Right lobe of liver (tissue), 6 donors: Measurements from ENCODE around the gene CDH13. TPM values are rescaled to one million over a fixed set of nuclear protein-coding genes. Genes with fewer than 3 reads are reported as not detected.

Experiments
- ATAC-seq, 4 donors: fragments of 200-7000 bp; cut with Tn5 transposase; one replicate each; pipeline ENCODE4 v1.9.1; 2020; ENCODE audit warnings: mild to moderate bottlenecking in 4 of 4, moderate library complexity in 4 of 4
- DNase-seq, 3 donors: peaks; one replicate each; pipeline ENCODE4 v3.0.0-alpha.2; 2020
- H3K27ac ChIP-seq, 3 donors: fragments of 200-600 bp; one replicate each; pipeline ENCODE4 v1.8.0; 2022
- H3K27me3 ChIP-seq, 2 donors: fragments of 200-600 bp; one replicate each; pipeline ENCODE4 v1.8.0; 2022
- H3K36me3 ChIP-seq, 4 donors: fragments of 200-600 bp; sonication (generic) in 1 of 4; one replicate each; pipeline versions ENCODE4 v1.5.1 to v1.8.0; 2017 to 2022; ENCODE audit warnings: control low read depth in 1 of 4
- H3K4me1 ChIP-seq, 4 donors: fragments of 200-600 bp; sonication (generic) in 1 of 4; one replicate each; pipeline versions ENCODE4 v1.5.1 to v1.8.0; 2017 to 2022; ENCODE audit warnings: control low read depth in 1 of 4
- H3K4me3 ChIP-seq, 3 donors: fragments of 200-600 bp; one replicate each; pipeline ENCODE4 v1.8.0; 2022
- H3K9me3 ChIP-seq, 4 donors: fragments of 200-600 bp; sonication (generic) in 1 of 4; one replicate each; pipeline versions ENCODE4 v1.5.1 to v1.8.0; 2017 to 2022; ENCODE audit warnings: control low read depth in 1 of 4
- CTCF ChIP-seq, 4 donors: fragments of 200-600 bp in 3 of 4; fragments of 450-650 bp in 1 of 4; IDR thresholded peaks; one replicate each; pipeline versions ENCODE4 v1.5.1 to v1.8.0; 2016 to 2022; ENCODE audit warnings: antibody characterized with exemption in 4 of 4, mild to moderate bottlenecking in 2 of 4
- POLR2A ChIP-seq: fragments of 450-650 bp; IDR thresholded peaks from one replicate; pipeline ENCODE4 v1.6.1; 2017; ENCODE audit warnings: antibody characterized with exemption, mild to moderate bottlenecking
- WGBS: methylation state at CpG from one replicate; pipeline ENCODE4 v1.1.6; 2018; ENCODE audit warnings: low coverage, low lambda C conversion rate; ENCODE audit not compliant: insufficient coverage; ENCODE audit errors: missing lambda C conversion rate; 5-methylcytosine and 5-hydroxymethylcytosine counted together
- intact Hi-C, 2 donors: fragments of 100-400 bp; cut with DNase I; formaldehyde crosslinking; loops; one replicate each; pipeline versions ENCODE4 v1.11.2 to v1.14.1; 2022
- total RNA-seq, 6 experiments: library from RNA; depleted of rRNA in 2 of 6; stranded (reverse); fragments of >200 nt in 2 of 6; fragmentation: NEBNext Ultra II Directional in 3 of 6; extraction: Animal tissue kit (Norgen Biotek cat#: 25700) in 3 of 6; gene quantifications; one replicate each; pipeline versions ENCODE4 v1.1.0 to v1.2.4, GENCODE V29; 2016 to 2023
- donor health status: DM: no; HTN: yes; CAD: no.
- donor health status: DM: no; HTN: no; CAD: no.
- donor health status: DM: no; HTN: no; CAD: no.
- donor health status: DM: no; HTN: yes; CAD: no.
- donor health status: DM: no; HTN: yes; CAD: no.

CDH13 gene
- total RNA-seq, 6 experiments from 2014 or later, result 0.13 to 4.6 (median 0.49) TPM

GRCh38 chr16:83730812-83731211 is 1104.0 kb downstream of the CDH13 start:
- Histone ChIP-seq H3K4me1 (no peaks in the 10 kb centered on the region), H3K27me3 (no peaks in the 10 kb centered on the region), H3K4me3 (no peak overlapping the region), H3K9me3 (no peaks in the 10 kb centered on the region), H3K36me3 (no peaks in the 10 kb centered on the region), H3K27ac (no peak overlapping the region)
- 30% methylated on average over 2 of the region's 2 CpGs for WGBS
- ATAC-seq, result no peak
- no peak for DNase-seq
- intact Hi-C loops, result no loop called here
- TF ChIP-seq POLR2A (no peak), CTCF (IDR thresholded peaks at IDR 0.05) (no peak)

- Histone ChIP-seq H3K36me3 (no peaks in the 10 kb centered on the region), H3K4me3 (no peak overlapping the region), H3K27me3 (no peaks in the 10 kb centered on the region), H3K27ac (no peak overlapping the region), H3K9me3 (no peaks in the 10 kb centered on the region), H3K4me1 (no peaks in the 10 kb centered on the region)
- no peak for ATAC-seq
- DNase-seq, result no peak
- intact Hi-C loops, result no loop called here
- WGBS, result 67% methylated on average over 2 of the region's 2 CpGs
- TF ChIP-seq CTCF (IDR thresholded peaks at IDR 0.05) (no peak), POLR2A (no peak)
Measured at GRCh38 chr16:83732536-83732935, 1105.8 kb downstream of the CDH13 start.

- H3K27ac ChIP-seq, result no peak overlapping the region
- no peaks in the 10 kb centered on the region for H3K9me3 ChIP-seq
- ATAC-seq, result no peak
- 48% methylated on average over 3 of the region's 9 CpGs for WGBS
- H3K4me3 ChIP-seq, result no peak overlapping the region
- no peaks in the 10 kb centered on the region for H3K36me3 ChIP-seq
- H3K27me3 ChIP-seq, result no peaks in the 10 kb centered on the region
- DNase-seq, result no peak
- TF ChIP-seq CTCF (IDR thresholded peaks at IDR 0.05), result no peak
- intact Hi-C loops, result no loop called here
- no peaks in the 10 kb centered on the region for H3K4me1 ChIP-seq
Measured at GRCh38 chr16:83733301-83733700, 1106.5 kb downstream of the CDH13 start.

- no peaks in the 10 kb centered on the region for H3K36me3 ChIP-seq
- H3K4me1 ChIP-seq, result no peaks in the 10 kb centered on the region
- no peak overlapping the region for H3K27ac ChIP-seq
- DNase-seq, result no peak
- no peaks in the 10 kb centered on the region for H3K9me3 ChIP-seq
- no peak for TF ChIP-seq CTCF (IDR thresholded peaks at IDR 0.05)
- no peak for TF ChIP-seq POLR2A
- no peaks in the 10 kb centered on the region for H3K27me3 ChIP-seq
- ATAC-seq, result no peak
- WGBS, result 46% methylated on average over 4 of the region's 5 CpGs
- H3K4me3 ChIP-seq, result no peak overlapping the region
- intact Hi-C loops, result no loop called here
Measured at GRCh38 chr16:83734136-83734535, 1107.4 kb downstream of the CDH13 start.

GRCh38 chr16:83737729-83738354 is 1111.1 kb downstream of the CDH13 start:
- 55% methylated on average over 11 of the region's 11 CpGs for WGBS
- Histone ChIP-seq H3K4me3 (no peak overlapping the region), H3K36me3 (no peaks in the 10 kb centered on the region), H3K4me1 (no peaks in the 10 kb centered on the region), H3K27me3 (no peaks in the 10 kb centered on the region), H3K9me3 (no peaks in the 10 kb centered on the region), H3K27ac (no peak overlapping the region)
- intact Hi-C loops, result no loop called here
- TF ChIP-seq CTCF (IDR thresholded peaks at IDR 0.05) (no peak), POLR2A (no peak)
- ATAC-seq, result no peak
- no peak for DNase-seq
